LoVo (cell line): ENCODE results near the gene FCN3.
"Not testable (repeated sequence)": the region's sequence is repeated elsewhere in the genome, so short reads cannot be mapped to it uniquely, and the experiment has no call there.

Experiments used
- DNase-seq: peaks from one replicate; pipeline ENCODE4 v3.0.0-alpha.2; 2016; ENCODE audit warnings: low spot score

FCN3 gene

GRCh38 chr1:27399251-27400025, 24.8 kb upstream of the FCN3 start:
- DNase-seq, result no peak

- no peak for DNase-seq
These were observed 24.0 kb upstream of the FCN3 start for GRCh38 chr1:27398405-27399149.

DNA sequence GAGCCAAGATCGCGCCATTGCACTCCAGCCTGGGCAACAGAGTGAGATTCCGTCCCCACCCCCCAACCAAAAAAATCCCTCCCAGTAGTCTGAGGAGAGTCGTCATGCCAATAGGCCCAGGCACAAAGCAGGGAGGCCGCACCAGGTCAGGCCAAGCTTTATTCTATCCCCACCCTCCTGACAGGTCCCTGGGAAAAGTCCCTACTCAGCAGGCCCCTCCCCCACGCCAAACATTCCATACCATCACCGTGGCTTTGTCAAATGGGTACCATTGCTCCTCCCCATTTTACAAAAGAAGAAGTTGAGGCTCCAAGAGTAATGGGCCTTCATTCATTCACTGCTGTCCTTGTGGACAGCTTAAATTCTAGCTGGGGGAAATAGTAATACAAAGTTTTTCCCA, 23.1 kb upstream of the FCN3 start:
- DNase-seq, result no peak

DNA sequence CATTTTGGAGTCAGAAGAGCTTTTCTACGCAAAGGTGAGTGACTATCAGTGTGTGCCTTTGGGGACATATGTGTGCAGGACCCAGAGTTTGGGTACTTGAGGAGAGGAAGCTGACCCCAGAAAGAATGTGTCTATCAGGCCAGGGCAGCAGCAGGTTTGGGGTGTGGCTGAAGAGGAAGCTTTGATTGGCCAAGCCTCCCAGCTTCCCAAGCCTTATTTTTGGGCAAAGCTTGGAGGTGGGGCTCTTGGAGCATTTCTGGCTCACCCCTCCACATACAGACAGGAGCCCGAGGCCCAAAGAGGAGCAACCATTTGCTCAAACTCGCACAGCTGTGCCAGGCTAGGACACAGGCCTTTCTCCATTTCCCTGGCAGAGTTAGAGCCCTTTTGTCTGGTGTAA, 22.5 kb upstream of the FCN3 start:
- DNase-seq, result no peak

DNA sequence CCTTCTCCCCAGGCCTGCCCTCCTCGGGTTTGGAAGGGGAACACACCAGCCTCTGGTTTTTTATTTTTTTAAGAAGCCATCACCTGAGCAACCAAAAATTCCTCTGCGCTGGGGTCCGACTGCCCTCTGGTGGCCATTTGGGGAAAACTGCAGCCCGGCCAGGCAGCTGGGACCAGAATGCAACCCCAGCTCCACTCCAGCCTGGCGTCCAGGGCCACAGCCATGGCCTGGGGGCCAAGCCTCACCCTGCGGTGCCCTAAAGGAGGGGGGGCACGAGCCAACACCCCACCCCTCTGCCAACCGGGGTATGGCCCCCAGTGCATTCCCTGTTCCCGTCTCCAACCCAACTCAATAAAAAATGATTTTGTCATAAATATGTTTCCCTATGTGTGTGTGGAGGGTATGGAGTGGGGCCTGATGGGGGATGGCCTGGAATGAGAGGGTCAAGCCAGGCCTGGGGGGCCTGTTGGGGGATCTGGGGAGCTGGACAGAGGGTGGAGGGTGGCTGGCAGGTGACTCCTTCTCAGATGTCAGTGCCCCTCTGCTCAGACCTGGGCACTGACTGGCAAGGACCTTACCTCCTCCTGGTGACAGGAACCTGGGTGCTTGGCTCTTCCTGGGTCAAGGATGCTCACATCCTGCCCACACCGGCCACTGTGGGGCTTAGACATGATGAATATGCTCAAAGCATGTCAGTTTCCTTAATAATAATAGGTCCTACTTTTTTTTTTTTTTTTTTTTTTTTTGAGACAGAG, 21.0 kb upstream of the FCN3 start:
- peak; percentile 66 for DNase-seq

DNA sequence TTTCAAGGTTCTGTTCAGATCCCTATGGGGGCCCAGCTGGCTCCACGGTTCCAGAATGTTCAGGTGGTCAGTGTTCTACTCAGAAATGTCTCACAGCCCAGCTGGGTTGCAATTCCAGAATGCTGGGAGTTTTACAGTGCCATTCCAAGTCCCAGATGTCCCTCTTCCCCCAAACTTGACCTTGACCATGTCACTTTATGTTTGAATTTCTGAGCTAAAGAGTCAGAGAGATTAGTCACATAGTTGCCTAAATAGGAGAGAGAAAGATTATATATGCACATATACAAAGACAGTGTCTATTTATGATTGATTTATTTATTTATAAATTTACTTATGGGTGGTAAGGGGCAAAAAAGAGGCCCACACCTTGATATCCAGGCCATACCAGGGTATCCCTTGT, 20.3 kb upstream of the FCN3 start:
- no peak for DNase-seq

- DNase-seq, result no peak
These were observed 19.6 kb upstream of the FCN3 start for GRCh38 chr1:27394282-27394658.

DNA sequence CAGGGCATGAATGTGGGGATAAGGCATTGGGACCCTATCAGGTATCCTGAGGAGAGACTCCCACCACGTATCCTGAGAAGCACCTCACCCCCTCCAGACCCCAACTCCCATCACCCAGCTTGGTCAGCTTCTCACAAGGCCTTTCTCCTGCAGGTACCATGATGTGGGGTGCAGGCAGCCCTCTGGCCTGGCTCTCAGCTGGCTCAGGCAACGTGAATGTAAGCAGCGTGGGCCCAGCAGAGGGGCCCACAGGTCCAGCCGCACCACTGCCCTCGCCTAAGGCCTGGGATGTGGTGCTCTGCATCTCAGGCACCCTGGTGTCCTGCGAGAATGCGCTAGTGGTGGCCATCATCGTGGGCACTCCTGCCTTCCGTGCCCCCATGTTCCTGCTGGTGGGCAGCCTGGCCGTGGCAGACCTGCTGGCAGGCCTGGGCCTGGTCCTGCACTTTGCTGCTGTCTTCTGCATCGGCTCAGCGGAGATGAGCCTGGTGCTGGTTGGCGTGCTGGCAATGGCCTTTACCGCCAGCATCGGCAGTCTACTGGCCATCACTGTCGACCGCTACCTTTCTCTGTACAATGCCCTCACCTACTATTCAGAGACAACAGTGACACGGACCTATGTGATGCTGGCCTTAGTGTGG, 19.1 kb upstream of the FCN3 start:
- no peak for DNase-seq

- DNase-seq, result peak; percentile 22
These were observed 18.4 kb upstream of the FCN3 start for GRCh38 chr1:27392778-27393635.

DNA sequence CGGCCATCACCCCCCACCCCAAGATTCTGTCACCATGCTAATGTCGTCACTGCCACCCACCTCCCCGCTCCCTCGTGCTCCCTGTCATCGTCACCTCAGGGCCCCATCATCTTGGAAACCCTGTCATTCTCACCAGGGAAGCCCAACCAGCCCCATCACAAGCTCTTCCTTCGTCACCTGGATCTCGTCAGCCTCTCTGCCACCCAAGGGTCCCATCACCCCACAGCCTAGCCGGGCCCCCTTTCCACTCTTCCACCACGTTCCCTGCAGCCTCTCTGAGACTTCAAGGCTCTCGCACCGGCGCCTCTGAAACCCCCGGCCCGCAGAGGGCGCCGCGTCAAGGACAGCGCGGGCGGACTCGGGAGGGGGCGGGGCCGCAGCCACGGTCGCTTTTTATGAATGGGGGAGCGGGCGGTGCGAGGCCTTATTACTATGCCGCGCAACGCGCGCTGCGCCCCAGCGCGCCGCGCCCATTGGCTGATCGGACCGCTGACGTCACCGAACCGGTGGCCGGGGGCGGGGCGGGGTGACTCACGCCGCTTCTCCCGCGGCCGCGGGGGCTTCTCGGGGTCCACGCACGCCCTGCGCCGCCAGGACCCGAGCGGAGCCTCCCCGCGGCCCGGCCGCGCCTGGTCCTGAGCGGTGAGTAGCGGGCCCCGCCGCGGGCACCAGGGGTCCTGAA, 17.6 kb upstream of the FCN3 start, which contains the start of gene GPR3:
GPR3 (plus strand) TSS at position 527 of the 682 bp plus-strand sequence. CDS start 1,177 bp downstream, outside the sequence.
- DNase-seq, result peak; percentile 96

DNA sequence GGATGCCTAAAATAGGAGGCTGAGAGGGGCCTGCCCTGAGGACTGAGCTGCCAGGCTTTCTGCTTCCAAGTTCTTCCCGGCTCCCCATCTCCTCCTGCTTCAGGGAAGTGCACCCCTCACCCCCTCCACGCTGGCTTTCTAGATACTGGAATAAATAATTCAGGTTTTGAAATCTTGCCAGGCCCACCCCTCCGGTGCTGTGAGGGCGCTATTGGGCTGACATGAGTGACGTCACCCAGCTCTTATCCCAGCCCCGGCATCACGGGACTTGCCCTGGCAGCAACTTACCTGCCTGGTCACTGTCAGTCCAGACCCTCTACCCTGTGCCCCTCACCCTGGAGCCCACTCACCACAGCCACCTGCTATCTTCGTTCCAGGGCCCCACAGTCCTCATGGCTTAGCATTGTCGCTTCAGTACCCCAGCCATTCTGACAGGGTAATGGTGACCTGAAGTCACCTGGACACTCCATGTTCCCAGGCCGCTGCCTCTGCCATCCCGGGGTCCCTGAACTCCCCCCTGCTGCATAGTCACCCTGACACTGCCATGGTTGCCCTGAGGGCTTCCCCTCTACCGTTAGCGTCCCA, 17.0 kb upstream of the FCN3 start:
- DNase-seq, result no peak

DNA sequence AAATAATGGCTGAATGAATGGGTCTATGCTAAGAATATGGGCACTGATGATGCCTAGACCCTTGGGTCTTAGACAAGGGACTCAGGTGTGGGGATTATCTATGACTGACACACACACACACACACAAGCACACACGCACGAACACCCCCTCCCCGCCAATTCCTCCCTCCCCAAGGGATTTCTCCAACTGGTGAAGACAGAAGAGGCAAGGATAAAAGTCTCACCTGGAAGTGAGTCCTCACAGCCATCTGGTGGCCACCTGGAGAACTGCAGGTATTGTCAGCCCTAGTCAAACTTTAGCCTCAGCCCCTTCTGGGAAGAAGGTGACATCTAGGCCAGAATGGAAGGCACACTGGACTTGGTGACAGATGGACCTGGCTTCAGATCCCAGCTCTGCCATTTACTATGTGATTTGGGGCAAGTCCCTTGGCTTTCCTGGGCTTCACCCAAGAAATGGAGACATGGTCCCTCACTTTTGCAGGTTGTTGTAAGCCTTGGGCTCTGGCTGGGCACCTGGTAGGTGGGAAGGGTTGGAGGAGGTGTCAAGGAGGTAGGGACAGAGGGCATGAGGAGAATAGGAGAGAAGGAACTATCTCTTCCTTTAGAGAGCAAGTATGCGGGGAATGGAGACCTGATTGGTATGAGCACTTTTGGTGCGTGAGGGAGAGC, 13.8 kb upstream of the FCN3 start:
- peak; percentile 69 for DNase-seq

DNA sequence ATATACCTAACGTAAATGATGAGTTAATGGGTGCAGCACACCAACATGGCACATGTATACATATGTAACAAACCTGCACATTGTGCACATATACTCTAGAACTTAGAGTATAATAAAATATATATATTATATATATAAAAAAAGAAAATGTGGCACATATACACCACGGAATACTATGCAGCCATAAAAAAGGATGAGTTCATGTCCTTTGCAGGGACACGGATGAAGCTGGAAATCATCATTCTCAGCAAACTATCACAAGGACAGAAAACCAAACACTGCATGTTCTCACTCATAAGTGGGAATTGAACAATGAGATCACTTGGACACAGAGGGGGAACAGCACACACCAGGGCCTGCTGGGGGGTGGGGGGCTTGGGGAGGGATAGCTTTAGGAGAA, 10.2 kb upstream of the FCN3 start:
- DNase-seq, result not testable (repeated sequence)

DNA sequence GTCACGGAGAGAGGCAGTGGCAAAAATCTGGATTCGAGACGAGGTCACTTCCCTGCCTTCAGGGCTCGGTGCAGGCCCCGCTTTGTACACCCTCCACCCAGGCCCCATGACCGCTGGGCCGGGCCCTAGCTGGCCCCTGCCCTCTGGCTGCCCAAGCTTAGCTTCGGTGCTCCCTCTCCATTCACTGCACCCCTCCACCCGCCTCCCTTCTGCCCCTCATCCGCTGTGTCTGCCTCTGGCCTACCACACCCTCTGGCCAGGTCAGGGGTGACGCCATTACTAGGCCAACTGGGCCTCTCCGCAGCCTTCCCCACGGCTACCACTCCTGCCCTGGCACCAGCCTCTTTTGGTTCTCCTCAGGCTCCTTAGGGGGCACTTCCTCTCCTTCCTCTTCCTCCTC, 9.0 kb upstream of the FCN3 start:
- no peak for DNase-seq

DNA sequence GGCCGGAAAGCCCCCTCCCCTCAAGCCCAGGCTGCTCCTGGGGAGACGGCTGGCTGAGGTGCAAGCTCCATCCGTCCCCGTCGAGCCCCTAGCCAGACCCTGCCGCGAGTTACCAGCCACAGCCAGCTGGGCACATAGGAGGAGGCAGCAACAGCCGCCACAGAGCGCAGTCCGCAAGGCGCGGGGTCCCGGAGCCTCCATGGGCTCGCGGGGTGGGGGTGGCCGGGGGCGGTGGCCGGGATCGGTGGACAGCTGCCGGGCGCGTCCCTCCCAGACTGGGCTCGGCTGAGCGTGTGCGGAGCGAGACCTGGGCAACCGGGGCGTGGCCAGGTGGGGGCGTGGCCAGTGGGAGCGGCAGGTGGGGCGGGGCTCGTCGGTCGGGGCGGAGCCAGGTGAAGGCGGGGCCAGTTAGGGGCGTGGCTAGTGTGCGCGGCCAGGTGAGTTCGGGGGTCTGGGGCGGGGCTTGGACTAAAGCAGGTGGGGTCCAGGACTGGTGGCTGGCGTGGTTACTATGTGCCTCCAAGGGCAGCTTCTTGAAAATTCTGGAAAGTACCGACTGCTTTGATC, 8.5 kb upstream of the FCN3 start, which contains the start of gene CD164L2:
CD164L2 (minus strand) TSS at position 295 of the 567 bp plus-strand sequence; CDS start at position 201, 94 bp downstream.
- DNase-seq, result peak; percentile 68

DNA sequence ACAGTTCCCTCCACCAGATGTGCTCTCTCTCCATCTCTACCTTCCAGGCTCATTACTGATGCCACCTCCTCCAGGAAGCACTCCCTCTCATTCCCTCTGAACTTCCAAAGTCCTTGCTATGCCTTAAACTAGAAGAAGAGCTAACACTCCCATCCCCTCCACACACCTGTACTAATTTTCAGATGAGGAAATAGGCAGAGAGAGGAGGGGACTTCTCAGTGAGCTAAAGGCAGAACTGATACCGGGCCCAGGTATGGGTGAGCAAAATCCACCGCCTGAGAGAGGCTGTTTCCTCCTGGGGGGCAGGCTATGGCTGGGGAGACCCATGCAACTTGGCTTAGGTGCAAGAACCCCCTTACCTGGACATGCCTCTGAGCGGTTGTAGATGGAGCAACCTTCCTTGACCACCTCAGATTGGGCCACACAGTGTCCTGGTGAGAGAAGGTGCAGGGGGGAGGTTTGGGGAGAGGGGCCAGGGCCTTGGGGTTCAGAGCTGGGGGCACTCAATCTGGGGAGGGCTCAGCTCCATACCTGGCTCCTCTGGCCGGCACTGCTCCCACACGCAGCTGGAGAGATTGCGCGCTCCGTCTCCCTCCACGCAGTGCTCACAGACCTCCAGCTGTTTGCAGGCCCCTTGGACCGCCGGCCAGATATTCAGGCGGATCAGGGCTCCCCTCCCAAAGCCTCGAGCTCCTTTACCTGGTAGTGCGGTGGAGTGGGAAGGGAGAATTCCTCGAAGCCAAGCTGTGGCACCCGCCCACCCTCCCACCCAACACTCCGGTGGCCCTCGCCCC, 7.5 kb upstream of the FCN3 start:
- no peak for DNase-seq

- no peak for DNase-seq
These were observed 6.4 kb upstream of the FCN3 start for GRCh38 chr1:27380766-27381733.
